Adipocyte (in vitro differentiated cells): ENCODE data around the gene KBTBD6.
"Not testable (repeated sequence)": the region's sequence is repeated elsewhere in the genome, so short reads cannot be mapped to it uniquely, and the experiment has no call there.

ENCODE experiments used
- DNase-seq: peaks from one replicate; pipeline ENCODE4 v3.0.0-alpha.2; 2015; ENCODE audit warnings: low read depth
- H3K27me3 ChIP-seq: replicated peaks from 2 replicates; pipeline ENCODE4 v1.7.0; 2013; ENCODE audit warnings: mild to moderate bottlenecking, low read length, moderate library complexity; ENCODE audit not compliant: control insufficient read depth, insufficient read depth
- H3K36me3 ChIP-seq: 2 replicates; pipeline ENCODE4 v1.7.0; 2013; ENCODE audit warnings: low read length, mild to moderate bottlenecking, moderate library complexity; ENCODE audit not compliant: control insufficient read depth, insufficient read depth, severe bottlenecking
- H3K4me1 ChIP-seq: 2 replicates; pipeline ENCODE4 v1.7.0; 2013; ENCODE audit warnings: mild to moderate bottlenecking, low read length, moderate library complexity; ENCODE audit not compliant: control insufficient read depth, insufficient read depth
- H3K4me3 ChIP-seq: 2 replicates; pipeline ENCODE4 v1.7.0; 2013; ENCODE audit warnings: mild to moderate bottlenecking, low read length, moderate library complexity
- H3K9ac ChIP-seq: 2 replicates; pipeline ENCODE4 v1.7.0; 2013; ENCODE audit warnings: mild to moderate bottlenecking, low read length, moderate library complexity
- H3K9me3 ChIP-seq: 2 replicates; pipeline ENCODE4 v1.7.0; 2013; ENCODE audit warnings: mild to moderate bottlenecking, low read length, moderate library complexity; ENCODE audit not compliant: control insufficient read depth

KBTBD6 gene

GRCh38 chr13:41132512-41133152 lies at the start of gene KBTBD6:
Gene KBTBD6, minus strand, starts transcription at chr13:41132802. Its CDS starts 291 bp downstream, at chr13:41132511.
- Histone ChIP-seq H3K4me1 (peaks cover 45% of the 10 kb centered on the region), H3K27me3 (no peaks in the 10 kb centered on the region), H3K4me3 (peak within 1 kb of the TSS; percentile 89), H3K36me3 (no peaks in the 10 kb centered on the region), H3K9me3 (no peaks in the 10 kb centered on the region), H3K9ac (peak within 1 kb of the TSS; percentile 88)
- DNase-seq: peak; percentile 100

GRCh38 chr13:41182231-41182630 lies 49.6 kb upstream of the KBTBD6 start:
- no peak overlapping the region for H3K9ac ChIP-seq
- H3K4me3 ChIP-seq: no peak overlapping the region
- DNase-seq: no peak
- no peaks in the 10 kb centered on the region for H3K27me3 ChIP-seq
- peaks cover 23% of the 10 kb centered on the region for H3K4me1 ChIP-seq
- H3K9me3 ChIP-seq: no peaks in the 10 kb centered on the region
- no peaks in the 10 kb centered on the region for H3K36me3 ChIP-seq

GRCh38 chr13:41179593-41180250 lies 47.1 kb upstream of the KBTBD6 start:
- H3K27me3 ChIP-seq: no peaks in the 10 kb centered on the region
- peak; percentile 69 for DNase-seq

GRCh38 chr13:41178040-41178439 lies 45.4 kb upstream of the KBTBD6 start:
- no peak overlapping the region for H3K4me3 ChIP-seq
- peaks cover 4% of the 10 kb centered on the region for H3K9me3 ChIP-seq
- H3K36me3 ChIP-seq: no peaks in the 10 kb centered on the region
- H3K4me1 ChIP-seq: peaks cover 23% of the 10 kb centered on the region
- peak; percentile 27 for DNase-seq
- no peak overlapping the region for H3K9ac ChIP-seq
- H3K27me3 ChIP-seq: no peaks in the 10 kb centered on the region

More at GRCh38 chr13:41179593-41180250, 47.1 kb upstream of the KBTBD6 start:
- no peak overlapping the region for H3K4me3 ChIP-seq
- no peaks in the 10 kb centered on the region for H3K36me3 ChIP-seq
- H3K9me3 ChIP-seq: peaks cover 4% of the 10 kb centered on the region
- no peak overlapping the region for H3K9ac ChIP-seq
- H3K4me1 ChIP-seq: peaks cover 23% of the 10 kb centered on the region

- peaks cover 23% of the 10 kb centered on the region for H3K4me1 ChIP-seq
- H3K9ac ChIP-seq: no peak overlapping the region
- H3K9me3 ChIP-seq: peaks cover 4% of the 10 kb centered on the region
- H3K36me3 ChIP-seq: no peaks in the 10 kb centered on the region
- peak; percentile 63 for DNase-seq
- no peaks in the 10 kb centered on the region for H3K27me3 ChIP-seq
- H3K4me3 ChIP-seq: no peak overlapping the region
Measured at GRCh38 chr13:41177616-41178015, 45.0 kb upstream of the KBTBD6 start.

GRCh38 chr13:41175576-41175975 lies 43.0 kb upstream of the KBTBD6 start:
- not testable (repeated sequence) for H3K36me3 ChIP-seq, H3K9me3 ChIP-seq, DNase-seq, H3K9ac ChIP-seq, H3K27me3 ChIP-seq, H3K4me3 ChIP-seq
- H3K4me1 ChIP-seq: peaks cover 23% of the 10 kb centered on the region

GRCh38 chr13:41162151-41162550 lies 29.5 kb upstream of the KBTBD6 start:
- no peaks in the 10 kb centered on the region for H3K27me3 ChIP-seq
- no peaks in the 10 kb centered on the region for H3K4me1 ChIP-seq
- DNase-seq: no peak
- no peak overlapping the region for H3K4me3 ChIP-seq
- H3K9ac ChIP-seq: no peak overlapping the region
- no peaks in the 10 kb centered on the region for H3K9me3 ChIP-seq
- no peaks in the 10 kb centered on the region for H3K36me3 ChIP-seq

GRCh38 chr13:41159174-41159573 lies 26.6 kb upstream of the KBTBD6 start:
- H3K27me3 ChIP-seq: no peaks in the 10 kb centered on the region
- H3K4me1 ChIP-seq: no peaks in the 10 kb centered on the region
- H3K4me3 ChIP-seq: no peak overlapping the region
- DNase-seq: no peak
- no peaks in the 10 kb centered on the region for H3K9me3 ChIP-seq
- H3K36me3 ChIP-seq: no peaks in the 10 kb centered on the region
- no peak overlapping the region for H3K9ac ChIP-seq

- no peak overlapping the region for H3K4me3 ChIP-seq
- H3K4me1 ChIP-seq: peaks cover 5% of the 10 kb centered on the region
- H3K27me3 ChIP-seq: no peaks in the 10 kb centered on the region
- H3K9ac ChIP-seq: no peak overlapping the region
- peaks cover 3% of the 10 kb centered on the region for H3K9me3 ChIP-seq
- DNase-seq: no peak
- H3K36me3 ChIP-seq: no peaks in the 10 kb centered on the region
Measured at GRCh38 chr13:41157048-41157717, 24.6 kb upstream of the KBTBD6 start.

- Histone ChIP-seq H3K36me3 (no peaks in the 10 kb centered on the region), H3K4me3 (no peak overlapping the region), H3K27me3 (no peaks in the 10 kb centered on the region), H3K9me3 (peaks cover 8% of the 10 kb centered on the region), H3K9ac (no peak overlapping the region), H3K4me1 (peaks cover 5% of the 10 kb centered on the region)
- no peak for DNase-seq
Measured at GRCh38 chr13:41156620-41157019, 24.0 kb upstream of the KBTBD6 start.

- H3K9me3 ChIP-seq: peaks cover 23% of the 10 kb centered on the region
- no peaks in the 10 kb centered on the region for H3K36me3 ChIP-seq
- no peak for DNase-seq
- H3K4me1 ChIP-seq: peaks cover 5% of the 10 kb centered on the region
- no peak overlapping the region for H3K9ac ChIP-seq
- no peaks in the 10 kb centered on the region for H3K27me3 ChIP-seq
- no peak overlapping the region for H3K4me3 ChIP-seq
Measured at GRCh38 chr13:41154042-41154441, 21.4 kb upstream of the KBTBD6 start.
